Measurements from ENCODE around the gene ESAM. TPM values are rescaled to one million over a fixed set of nuclear protein-coding genes. Genes with fewer than 3 reads are reported as not detected.

ESAM gene
- total and polyA plus RNA-seq, 2 experiments from 2014 or later = 0.32 TPM; not detected in 1

GRCh38 chr11:124799348-124800225 lies 37.5 kb upstream of the ESAM start:
- peak overlapping the region; percentile 90 for H3K4me2 ChIP-seq
- H3K9me3 Mint-ChIP-seq = no peaks in the 10 kb centered on the region; the same call in 1 of the 3 replicates
- peaks cover 51% of the 10 kb centered on the region for H3K79me2 ChIP-seq (replicated peaks; ENCODE audit: insufficient read depth)

GRCh38 chr11:124798991-124799347 lies 36.9 kb upstream of the ESAM start:
- H3K4me1 ChIP-seq (ENCODE audit: insufficient read depth) = peaks cover 50% of the 10 kb centered on the region
- H3K4me3 ChIP-seq = peak overlapping the region; percentile 94
- peak overlapping the region; percentile 92 for H3K27ac ChIP-seq (ENCODE audit: low read depth)
- H3K79me2 ChIP-seq (replicated peaks; ENCODE audit: insufficient read depth) = peaks cover 57% of the 10 kb centered on the region
- DNase-seq (ENCODE audit: low spot score) (peak; percentile 56), ATAC-seq (no peak)
- H3K9me2 ChIP-seq (ENCODE audit: insufficient read depth) = no peaks in the 10 kb centered on the region
- H3K36me3 ChIP-seq (ENCODE audit: insufficient read depth) = no peaks in the 10 kb centered on the region
- Mint-ChIP-seq H3K4me1 (peaks cover 35% of the 10 kb centered on the region), H3K9me3 (no peaks in the 10 kb centered on the region; the same call in 1 of the 3 replicates), H3K27ac (peak overlapping the region; percentile 57), H3K27me3 (ENCODE audit: insufficient read depth, low read depth, poor library complexity) (peaks cover 6% of the 10 kb centered on the region), H3K4me3 (peak overlapping the region; percentile 84), H3K36me3 (ENCODE audit: low read depth) (no peaks in the 10 kb centered on the region)
- no peak for TF ChIP-seq NANOG (IDR thresholded peaks at IDR 0.05; ENCODE audit: borderline replicate concordance)
- no peak for TF ChIP-seq CTCF (conservative IDR thresholded peaks at IDR 0.05; ENCODE audit: low read depth in 2 of 2)
- TF ChIP-seq STAT1 (IDR thresholded peaks at IDR 0.05; ENCODE audit: unreplicated experiment) = no peak
- TF ChIP-seq REST (IDR thresholded peaks at IDR 0.05; ENCODE audit: unreplicated experiment) = no peak
- no peak for TF ChIP-seq EZH2 (IDR thresholded peaks at IDR 0.05; ENCODE audit: low read depth, unreplicated experiment)
- TF ChIP-seq ZNF114 (CRISPR knock-in tag; IDR thresholded peaks at IDR 0.05) = no peak
- no peak for TF ChIP-seq CREB1 (CRISPR knock-in tag; IDR thresholded peaks at IDR 0.05; ENCODE audit: low read depth)
- H2AFZ ChIP-seq = 0 out of 2 replicates have a peak overlapping the region, but pooled peaks have one; percentile 0
- no peaks in the 10 kb centered on the region for H3F3A ChIP-seq (replicated peaks; ENCODE audit: low read depth)
- H3K27me3 ChIP-seq (ENCODE audit: insufficient read depth) = no peaks in the 10 kb centered on the region
- H4K20me1 ChIP-seq (replicated peaks; ENCODE audit: insufficient read depth) = peaks cover 13% of the 10 kb centered on the region; the same call in 1 of the 2 replicates
- H3K4me2 ChIP-seq = peak overlapping the region; percentile 90

More at GRCh38 chr11:124799348-124800225, 37.5 kb upstream of the ESAM start:
- Histone ChIP-seq H4K20me1 (replicated peaks; ENCODE audit: insufficient read depth) (peaks cover 13% of the 10 kb centered on the region; the same call in 1 of the 2 replicates), H2AFZ (0 out of 2 replicates have a peak overlapping the region, but pooled peaks have one; percentile 0), H3K4me3 (peak overlapping the region; percentile 94), H3K27me3 (ENCODE audit: insufficient read depth) (no peaks in the 10 kb centered on the region), H3K27ac (ENCODE audit: low read depth) (peak overlapping the region; percentile 92), H3K4me1 (ENCODE audit: insufficient read depth) (peaks cover 44% of the 10 kb centered on the region), H3K36me3 (ENCODE audit: insufficient read depth) (no peaks in the 10 kb centered on the region), H3F3A (replicated peaks; ENCODE audit: low read depth) (no peaks in the 10 kb centered on the region), H3K9me2 (ENCODE audit: insufficient read depth) (no peaks in the 10 kb centered on the region)
- Mint-ChIP-seq H3K4me1 (peaks cover 32% of the 10 kb centered on the region), H3K36me3 (ENCODE audit: low read depth) (no peaks in the 10 kb centered on the region), H3K27me3 (ENCODE audit: insufficient read depth, low read depth, poor library complexity) (peaks cover 6% of the 10 kb centered on the region), H3K4me3 (peak overlapping the region; percentile 84), H3K27ac (peak overlapping the region; percentile 57)
- DNase-seq (ENCODE audit: low spot score) (peak; percentile 65), ATAC-seq (peak; percentile 46)
- TF ChIP-seq NANOG (IDR thresholded peaks at IDR 0.05; ENCODE audit: borderline replicate concordance) = no peak

All from GM23338 (cell line).